HepG2 (cell line): ENCODE measurements around the gene RASL10A. TPM values are rescaled to one million over a fixed set of nuclear protein-coding genes. Genes with fewer than 3 reads are reported as not detected.

Experiments used
- AKNA ChIP-seq: sonication (generic); formaldehyde crosslinking; IDR thresholded peaks from 2 replicates; pipeline ENCODE4 v1.4.0; 2020; ENCODE audit warnings: missing genetic modification reagents, borderline replicate concordance
- FIP1L1 ChIP-seq: fragments of 200-400 bp; formaldehyde crosslinking; IDR thresholded peaks from 2 replicates; pipeline ENCODE4 v1.6.1; 2018; ENCODE audit warnings: low read depth, mild to moderate bottlenecking, low read length, moderate library complexity, borderline replicate concordance; ENCODE audit not compliant: insufficient read depth
- FLYWCH1 ChIP-seq: sonication (generic); formaldehyde crosslinking; IDR thresholded peaks from 2 replicates; pipeline ENCODE4 v1.8.1; 2023; ENCODE audit warnings: mild to moderate bottlenecking, missing genetic modification reagents
- SNAPC4 ChIP-seq: sonication (generic); formaldehyde crosslinking; IDR thresholded peaks from 2 replicates; pipeline ENCODE4 v1.4.0; 2020; ENCODE audit warnings: mild to moderate bottlenecking, missing genetic modification reagents
- TFDP1 ChIP-seq: IDR thresholded peaks from 2 replicates; pipeline ENCODE4 v1.6.1; 2016; ENCODE audit warnings: missing compliant biosample characterization, missing genetic modification reagents, borderline replicate concordance
- ZC3H4 ChIP-seq: sonication (generic); formaldehyde crosslinking; IDR thresholded peaks from 2 replicates; pipeline ENCODE4 v1.4.0; 2020; ENCODE audit warnings: missing genetic modification reagents, borderline replicate concordance
- ZFP62 ChIP-seq: sonication (generic); formaldehyde crosslinking; IDR thresholded peaks from 2 replicates; pipeline ENCODE4 v1.4.0; 2020; ENCODE audit warnings: missing genetic modification reagents
- ZNF83 ChIP-seq: sonication (generic); formaldehyde crosslinking; IDR thresholded peaks from 2 replicates; pipeline ENCODE4 v1.4.0; 2020; ENCODE audit warnings: missing genetic modification reagents, mild to moderate bottlenecking, borderline replicate concordance
- polyA plus RNA-seq, 8 experiments: library from polyadenylated mRNA; depleted of rRNA in 3 of 8; stranded (reverse) in 7 of 8; unstranded in 1 of 8; fragments of >200 nt; fragmentation: Illumina TruSeq in 4 of 8; extraction: Trizol in 4 of 8; gene quantifications; 2 replicates each; pipeline versions ENCODE4 v1.2.1 to v1.2.3, GENCODE V29; 2011 to 2016; ENCODE audit warnings: low read depth in 4 of 8, missing spikeins in 1 of 8, mixed read lengths in 1 of 8; ENCODE audit not compliant: insufficient read depth in 1 of 8
- total RNA-seq, 5 experiments: library from RNA; depleted of rRNA; stranded (reverse); fragments of >200 nt; fragmentation: Illumina TruSeq; extraction: Trizol; gene quantifications; 2 replicates each; pipeline ENCODE4 v1.2.3, GENCODE V29; 2016; ENCODE audit warnings: low read depth in 1 of 5

RASL10A gene
- total and polyA plus RNA-seq, 2 of the 13 experiments (the other 11 are each of a cell fraction or from before 2014, with no cell fraction given) = 0.05 to 0.22 TPM

GRCh38 chr22:29331658-29332300, 16.3 kb upstream of the RASL10A start (continued):
- TF ChIP-seq AKNA (CRISPR knock-in tag) (no peak), FLYWCH1 (CRISPR knock-in tag) (no peak), FIP1L1 (no peak), ZNF83 (CRISPR knock-in tag) (no peak), TFDP1 (CRISPR knock-in tag) (no peak), ZFP62 (CRISPR knock-in tag) (no peak), ZC3H4 (CRISPR knock-in tag) (no peak), SNAPC4 (no peak)
